ENCODE data around the gene MANBA. TPM values are rescaled to one million over a fixed set of nuclear protein-coding genes. Genes with fewer than 3 reads are reported as not detected.

Gene MANBA
- total RNA-seq, 1 experiment from 2014 or later, result 16.7 TPM

DNA sequence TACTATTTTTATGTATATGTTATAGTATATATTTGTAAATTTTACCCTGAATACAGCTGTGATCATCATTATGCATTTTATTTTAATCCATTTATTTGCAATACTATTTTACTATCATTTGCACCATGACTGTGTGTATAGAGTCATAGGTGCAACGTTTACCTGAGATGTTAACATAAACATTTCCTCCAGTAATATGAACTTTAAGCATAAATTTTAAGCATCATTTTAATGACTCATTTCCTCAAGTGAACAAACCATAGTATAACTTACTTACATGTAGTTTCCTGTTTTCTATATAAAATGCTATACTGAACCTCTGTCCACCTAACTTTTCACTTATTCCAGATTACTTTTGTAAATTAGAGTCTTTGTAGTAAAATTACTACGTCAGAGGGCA, 166.8 kb downstream of the MANBA start:
- no peak for DNase-seq (ENCODE audit: low read depth)

DNA sequence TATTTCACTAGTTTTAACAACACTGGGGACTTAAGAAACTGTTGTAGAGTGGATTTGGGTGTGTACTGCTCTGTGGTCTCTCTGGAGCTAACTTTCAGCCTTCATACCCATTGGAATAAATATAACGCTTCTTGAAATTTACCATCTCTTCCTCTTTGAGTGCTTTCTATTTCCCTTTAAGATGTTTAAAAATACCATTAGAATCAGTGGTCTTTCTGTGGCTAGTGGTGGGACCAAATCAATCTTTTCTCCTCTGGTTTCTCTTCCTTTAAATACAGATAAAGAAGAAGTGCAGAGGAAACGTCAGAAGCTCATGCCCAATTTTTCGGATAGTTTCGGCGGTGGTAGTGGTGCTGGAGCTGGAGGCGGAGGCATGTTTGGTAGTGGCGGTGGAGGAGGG, 167.6 kb downstream of the MANBA start:
- DNase-seq (ENCODE audit: low read depth), result no peak

GRCh38 chr4:102592256-102592655, 168.5 kb downstream of the MANBA start:
- DNase-seq (ENCODE audit: low read depth), result no peak

DNA sequence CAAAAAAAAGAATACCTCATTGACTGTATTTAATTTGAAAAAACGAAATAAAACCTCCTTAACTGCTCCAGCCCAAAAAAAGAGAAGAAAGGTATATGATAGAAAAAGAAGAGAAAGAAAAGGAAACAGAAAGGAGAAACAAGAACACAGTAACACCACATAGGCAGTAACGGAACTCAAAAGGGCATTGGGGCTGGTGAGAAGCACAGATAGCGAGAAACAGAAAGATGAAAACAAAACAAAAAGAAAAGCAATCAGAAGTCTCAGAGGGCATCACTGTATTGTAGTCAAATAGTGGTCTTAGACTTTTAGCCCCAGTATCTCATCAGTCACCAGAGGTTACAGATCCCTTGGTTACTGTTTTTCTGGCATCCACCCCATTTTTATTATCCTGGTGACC, 171.0 kb downstream of the MANBA start:
- no peak for DNase-seq (ENCODE audit: low read depth)

DNA sequence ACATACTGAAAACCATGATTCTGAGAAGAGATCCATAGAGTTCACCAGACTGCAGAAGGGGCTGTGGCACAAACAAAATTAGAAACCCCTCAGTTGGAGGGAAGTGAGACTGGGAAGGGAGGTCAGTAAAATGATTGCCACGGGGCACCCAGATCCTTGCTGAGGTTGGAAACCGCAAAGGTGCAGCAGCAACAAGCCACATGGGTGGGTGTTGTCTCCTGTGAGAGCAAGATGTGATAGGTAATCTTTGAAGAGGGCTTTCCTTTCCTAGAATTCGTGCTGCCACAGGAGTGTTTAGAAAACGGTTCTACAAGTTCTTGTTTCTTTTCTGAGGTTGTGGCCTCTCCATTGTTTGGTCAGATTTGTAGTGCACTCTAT, 174.1 kb downstream of the MANBA start:
- DNase-seq (ENCODE audit: low read depth), result no peak

DNA sequence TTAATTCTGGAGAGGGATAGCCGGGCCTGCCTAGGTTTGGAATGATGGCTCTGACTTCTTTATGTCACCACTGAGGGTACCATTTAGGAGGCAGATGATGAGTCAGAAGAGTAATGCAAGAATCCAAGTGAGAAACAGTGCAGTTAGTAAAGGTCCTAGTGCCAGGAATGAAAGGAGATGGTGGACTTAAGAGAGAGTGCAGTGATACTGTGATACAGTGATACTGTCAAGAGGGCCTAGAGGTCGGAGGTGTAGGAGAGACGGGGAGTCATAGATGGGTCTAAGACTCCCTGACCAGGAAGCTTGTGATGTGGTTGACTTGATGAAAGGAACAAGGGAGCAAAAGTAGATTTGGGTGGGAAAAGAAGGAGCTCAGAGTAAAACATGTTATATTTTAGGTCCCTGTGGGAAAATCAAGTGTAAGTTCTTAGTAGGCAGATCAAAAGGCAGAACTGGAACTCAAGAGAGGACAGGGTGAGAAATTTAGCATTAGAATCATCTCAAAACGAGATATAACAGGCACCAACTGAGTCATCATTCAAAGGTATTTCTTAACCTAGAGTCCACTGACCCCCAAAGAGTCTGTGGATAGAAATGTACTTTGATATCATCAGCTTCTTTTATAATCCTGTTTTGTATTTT, 174.6 kb downstream of the MANBA start:
- DNase-seq (ENCODE audit: low read depth), result no peak

GRCh38 chr4:102585329-102585728, 175.4 kb downstream of the MANBA start:
- DNase-seq (ENCODE audit: low read depth), result no peak

- DNase-seq (ENCODE audit: low read depth), result no peak
Measured at GRCh38 chr4:102584091-102584490, 176.7 kb downstream of the MANBA start.

Other genes starting within 250 kb of the MANBA start
- gene UBE2D3, start 66.6 kb upstream of the MANBA start, total RNA-seq (2014; rRNA removed; shearing (Covaris generic)), result 325 and 456 TPM in 2 replicates
- 30.5 and 47.7 TPM in 2 replicates for gene CISD2, start 108.0 kb upstream of the MANBA start, total RNA-seq (2014; rRNA removed; shearing (Covaris generic))